Skeletal muscle satellite cell (primary cell): Measurements from ENCODE around the gene ZDBF2.
"Not testable (repeated sequence)": the region's sequence is repeated elsewhere in the genome, so short reads cannot be mapped to it uniquely, and the experiment has no call there.

Experiments
- H3K27me3 ChIP-seq: 2 replicates; pipeline ENCODE4 v1.7.0; 2013; ENCODE audit warnings: low read length; ENCODE audit not compliant: control insufficient read depth, insufficient read depth
- H3K36me3 ChIP-seq: 2 replicates; pipeline ENCODE4 v1.7.0; 2013; ENCODE audit warnings: mild to moderate bottlenecking, control low read depth, low read length; ENCODE audit not compliant: insufficient read depth
- H3K4me1 ChIP-seq: 2 replicates; pipeline ENCODE4 v1.7.0; 2013; ENCODE audit warnings: low read length; ENCODE audit not compliant: control insufficient read depth, insufficient read depth
- H3K4me2 ChIP-seq: 2 replicates; pipeline ENCODE4 v1.7.0; 2013; ENCODE audit warnings: mild to moderate bottlenecking, low read length
- H3K4me3 ChIP-seq: 2 replicates; pipeline ENCODE4 v1.7.0; 2013; ENCODE audit warnings: low read length
- H3K9ac ChIP-seq: 2 replicates; pipeline ENCODE4 v1.7.0; 2013; ENCODE audit warnings: mild to moderate bottlenecking, low read depth, low read length, moderate library complexity
- H3K9me3 ChIP-seq: replicated peaks from 2 replicates; pipeline ENCODE4 v1.7.0; 2013; ENCODE audit warnings: mild to moderate bottlenecking, control low read depth, low read length

Gene ZDBF2

GRCh38 chr2:206337956-206338355 is 63.5 kb downstream of the ZDBF2 start:
- Histone ChIP-seq H3K9me3 (no peaks in the 10 kb centered on the region), H3K4me3 (no peak overlapping the region), H3K36me3 (no peaks in the 10 kb centered on the region), H3K27me3 (peaks cover 4% of the 10 kb centered on the region), H3K9ac (no peak overlapping the region), H3K4me1 (no peaks in the 10 kb centered on the region), H3K4me2 (no peak overlapping the region)

GRCh38 chr2:206341396-206341795 is 66.9 kb downstream of the ZDBF2 start:
- no peaks in the 10 kb centered on the region for H3K36me3 ChIP-seq
- no peaks in the 10 kb centered on the region for H3K4me1 ChIP-seq
- H3K27me3 ChIP-seq: peaks cover 4% of the 10 kb centered on the region
- H3K4me3 ChIP-seq: no peak overlapping the region
- no peak overlapping the region for H3K4me2 ChIP-seq
- no peaks in the 10 kb centered on the region for H3K9me3 ChIP-seq
- no peak overlapping the region for H3K9ac ChIP-seq

- H3K9me3 ChIP-seq: no peaks in the 10 kb centered on the region
Observed at GRCh38 chr2:206343144-206343543, 68.7 kb downstream of the ZDBF2 start.

GRCh38 chr2:206343816-206344215 is 69.4 kb downstream of the ZDBF2 start:
- Histone ChIP-seq H3K9me3 (no peaks in the 10 kb centered on the region), H3K9ac (no peak overlapping the region), H3K4me2 (no peak overlapping the region), H3K36me3 (no peaks in the 10 kb centered on the region), H3K4me3 (no peak overlapping the region), H3K27me3 (no peaks in the 10 kb centered on the region), H3K4me1 (no peaks in the 10 kb centered on the region)

More at GRCh38 chr2:206343144-206343543, 68.7 kb downstream of the ZDBF2 start:
- no peaks in the 10 kb centered on the region for H3K4me1 ChIP-seq
- H3K27me3 ChIP-seq: no peaks in the 10 kb centered on the region
- no peak overlapping the region for H3K4me2 ChIP-seq
- no peak overlapping the region for H3K4me3 ChIP-seq
- no peaks in the 10 kb centered on the region for H3K36me3 ChIP-seq
- no peak overlapping the region for H3K9ac ChIP-seq

DNA sequence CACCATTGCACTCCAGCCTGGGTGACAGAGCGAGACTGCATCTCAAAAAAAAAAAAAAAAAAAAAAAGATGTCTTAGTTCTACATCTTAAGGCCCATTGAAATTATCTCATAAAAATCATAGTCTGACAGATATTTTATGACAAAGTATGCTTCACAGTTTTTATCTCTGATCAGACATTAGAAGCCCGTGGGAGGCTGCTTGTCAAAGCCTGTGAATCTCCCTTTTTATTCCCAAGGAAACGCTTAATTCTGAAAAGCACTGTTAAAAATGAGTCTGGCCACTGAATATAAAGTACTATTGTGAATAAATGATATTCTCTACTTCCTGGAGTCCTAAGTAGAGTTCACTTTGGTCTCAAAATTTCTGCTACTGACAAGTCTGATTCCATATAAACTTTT is 71.1 kb downstream of the ZDBF2 start:
- no peaks in the 10 kb centered on the region for H3K4me1 ChIP-seq
- no peak overlapping the region for H3K9ac ChIP-seq
- no peak overlapping the region for H3K4me2 ChIP-seq
- H3K27me3 ChIP-seq: no peaks in the 10 kb centered on the region
- no peak overlapping the region for H3K4me3 ChIP-seq
- H3K9me3 ChIP-seq: no peaks in the 10 kb centered on the region
- H3K36me3 ChIP-seq: no peaks in the 10 kb centered on the region

GRCh38 chr2:206349375-206349774 is 74.9 kb downstream of the ZDBF2 start:
- no peak overlapping the region for H3K4me2 ChIP-seq
- H3K36me3 ChIP-seq: no peaks in the 10 kb centered on the region
- H3K27me3 ChIP-seq: no peaks in the 10 kb centered on the region
- no peaks in the 10 kb centered on the region for H3K4me1 ChIP-seq
- no peak overlapping the region for H3K9ac ChIP-seq
- no peaks in the 10 kb centered on the region for H3K9me3 ChIP-seq
- no peak overlapping the region for H3K4me3 ChIP-seq

DNA sequence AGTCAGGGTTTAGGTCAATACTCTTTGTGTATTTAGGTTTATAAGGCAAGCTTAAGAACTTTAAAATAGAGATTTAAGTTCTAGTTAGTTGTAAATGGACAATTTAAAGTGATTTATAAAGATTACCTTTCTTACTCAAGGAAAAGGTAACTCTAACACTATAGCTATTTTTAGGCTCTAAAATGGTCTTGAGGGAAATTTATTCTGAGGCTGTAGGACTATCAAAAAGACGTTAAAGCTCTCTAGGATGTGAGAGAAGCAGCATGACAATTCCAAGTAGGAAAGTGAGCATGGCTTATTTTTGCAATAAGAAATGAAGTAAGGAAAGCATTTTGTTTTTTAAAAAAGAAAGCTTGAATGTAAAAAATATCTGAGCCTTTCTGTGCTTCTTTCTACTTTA is 78.1 kb downstream of the ZDBF2 start:
- Histone ChIP-seq H3K9ac (no peak overlapping the region), H3K36me3 (no peaks in the 10 kb centered on the region), H3K4me3 (no peak overlapping the region), H3K9me3 (no peaks in the 10 kb centered on the region), H3K4me2 (no peak overlapping the region), H3K27me3 (no peaks in the 10 kb centered on the region), H3K4me1 (no peaks in the 10 kb centered on the region)

- Histone ChIP-seq H3K4me2 (no peak overlapping the region), H3K9ac (no peak overlapping the region), H3K4me1 (no peaks in the 10 kb centered on the region), H3K27me3 (no peaks in the 10 kb centered on the region), H3K4me3 (no peak overlapping the region), H3K9me3 (no peaks in the 10 kb centered on the region), H3K36me3 (no peaks in the 10 kb centered on the region)
Observed at GRCh38 chr2:206353685-206354084, 79.2 kb downstream of the ZDBF2 start.

- no peaks in the 10 kb centered on the region for H3K27me3 ChIP-seq
- no peak overlapping the region for H3K4me2 ChIP-seq
- H3K9me3 ChIP-seq: no peaks in the 10 kb centered on the region
- H3K4me1 ChIP-seq: no peaks in the 10 kb centered on the region
- H3K36me3 ChIP-seq: no peaks in the 10 kb centered on the region
- no peak overlapping the region for H3K4me3 ChIP-seq
- no peak overlapping the region for H3K9ac ChIP-seq
Observed at GRCh38 chr2:206354129-206354528, 79.7 kb downstream of the ZDBF2 start.

GRCh38 chr2:206356840-206357239 is 82.4 kb downstream of the ZDBF2 start:
- not testable (repeated sequence) for H3K27me3 ChIP-seq, H3K4me3 ChIP-seq, H3K9ac ChIP-seq, H3K4me2 ChIP-seq, H3K36me3 ChIP-seq, H3K4me1 ChIP-seq, H3K9me3 ChIP-seq

- not testable (repeated sequence) for H3K9me3 ChIP-seq, H3K27me3 ChIP-seq, H3K4me3 ChIP-seq, H3K4me1 ChIP-seq, H3K4me2 ChIP-seq, H3K9ac ChIP-seq, H3K36me3 ChIP-seq
Observed at GRCh38 chr2:206360840-206361239, 86.4 kb downstream of the ZDBF2 start.

GRCh38 chr2:206361407-206362045 is 87.1 kb downstream of the ZDBF2 start:
- Histone ChIP-seq H3K27me3 (no peaks in the 10 kb centered on the region), H3K4me1 (no peaks in the 10 kb centered on the region), H3K9ac (no peak overlapping the region), H3K4me2 (no peak overlapping the region), H3K9me3 (no peaks in the 10 kb centered on the region), H3K4me3 (no peak overlapping the region), H3K36me3 (no peaks in the 10 kb centered on the region)
